HepG2 (cell line): ENCODE data around the gene AKR1B15. TPM values are rescaled to one million over a fixed set of nuclear protein-coding genes. Genes with fewer than 3 reads are reported as not detected.
"Not testable (repeated sequence)": the region's sequence is repeated elsewhere in the genome, so short reads cannot be mapped to it uniquely, and the experiment has no call there.

Experiments used
- ATAC-seq: fragments of 200-7000 bp; cut with Tn5 transposase; 3 replicates; pipeline ENCODE4 v1.9.1; 2020; ENCODE audit warnings: mild to moderate bottlenecking, moderate library complexity
- BruUV-seq: library from RNA; stranded (reverse); fragments of 400-500 nt; replicated peaks from 2 replicates; lab custom pipeline; 2021; lab: Mats Ljungman, UMichigan
- CTCF ChIA-PET: fragments of 300-600 bp; formaldehyde crosslinking; extraction: SDS; loops from one replicate; lab custom pipeline; 2021; ENCODE audit warnings: low total read pairs, inconsistent platforms, low intra/inter-chr PET ratio; lab: Yijun Ruan, JAX
- POLR2A ChIA-PET: fragments of 350-600 bp; sonication (Branson Sonifier 250); formaldehyde crosslinking; loops from one replicate; lab custom pipeline; 2020; ENCODE audit warnings: antibody characterized with exemption, inconsistent platforms; lab: Yijun Ruan, JAX
- DNase-seq: peaks from one replicate; pipeline ENCODE4 v3.0.0-alpha.2; 2015; ENCODE audit warnings: low spot score
- FAIRE-seq: peaks from 3 replicates; lab custom pipeline; 2011; peaks lifted over from hg19 to GRCh38; lab: Jason Lieb, UNC
- H2AFZ ChIP-seq: one replicate; pipeline ENCODE4 v1.6.1; 2011; ENCODE audit warnings: low read length, inconsistent platforms
- H3K27ac ChIP-seq: fragments of 300-600 bp; 3 replicates; pipeline ENCODE4 v1.8.0; 2011; ENCODE audit warnings: mixed run types, mild to moderate bottlenecking, mixed read lengths, low read length, inconsistent platforms; ENCODE audit not compliant: insufficient read depth; ENCODE audit errors: extremely low read length
- H3K27me3 ChIP-seq, 2 experiments: fragments of 200-600 bp in 1 of 2; 2 replicates in 1 of 2; 3 replicates in 1 of 2; pipeline versions ENCODE4 v1.6.0 to v1.8.0; 2011; ENCODE audit warnings: low read length in 2 of 2, mild to moderate bottlenecking in 2 of 2, moderate library complexity in 2 of 2, inconsistent platforms in 1 of 2; ENCODE audit not compliant: insufficient read depth in 2 of 2, control insufficient read depth in 1 of 2
- H3K36me3 ChIP-seq, 2 experiments: fragments of 200-600 bp in 1 of 2; replicated peaks in 1 of 2; 2 replicates in 1 of 2; 3 replicates in 1 of 2; pipeline versions ENCODE4 v1.5.1 to v1.8.0; 2011; ENCODE audit warnings: low read length in 2 of 2, inconsistent platforms in 1 of 2; ENCODE audit not compliant: insufficient read depth in 2 of 2, control insufficient read depth in 1 of 2
- H3K4me1 ChIP-seq: 2 replicates; pipeline ENCODE4 v1.5.1; 2012; ENCODE audit warnings: low read length, inconsistent platforms; ENCODE audit not compliant: insufficient read depth
- H3K4me2 ChIP-seq: 2 replicates; pipeline ENCODE4 v1.6.0; 2011; ENCODE audit warnings: low read depth, low read length, inconsistent platforms
- H3K4me3 ChIP-seq, 3 experiments: fragments of 200-600 bp in 1 of 3; sonication (generic), shearing (Covaris generic) in 1 of 3; replicated peaks in 1 of 3; 2 replicates each; pipeline ENCODE4 v1.5.1; 2011 to 2016; ENCODE audit warnings: low read length in 3 of 3, inconsistent platforms in 2 of 3, low read depth in 2 of 3, mild to moderate bottlenecking in 2 of 3, control low read depth in 1 of 3, mixed read lengths in 1 of 3; ENCODE audit not compliant: insufficient read depth in 1 of 3
- H3K79me2 ChIP-seq: one replicate; pipeline ENCODE4 v1.6.1; 2011; ENCODE audit warnings: low read length, inconsistent platforms; ENCODE audit not compliant: insufficient read depth
- H3K9ac ChIP-seq: 2 replicates; pipeline ENCODE4 v1.6.0; 2011; ENCODE audit warnings: mild to moderate bottlenecking, low read depth, low read length, inconsistent platforms; ENCODE audit not compliant: insufficient read depth
- H3K9me3 ChIP-seq: 2 replicates; pipeline ENCODE4 v1.5.1; 2012; ENCODE audit warnings: mild to moderate bottlenecking, low read length
- H4K20me1 ChIP-seq: 2 replicates; pipeline ENCODE4 v1.6.0; 2011; ENCODE audit warnings: inconsistent platforms, mild to moderate bottlenecking, low read length, moderate library complexity; ENCODE audit not compliant: insufficient read depth
- ARID2 ChIP-seq: sonication (generic); formaldehyde crosslinking; IDR thresholded peaks from 2 replicates; pipeline ENCODE4 v1.8.1; 2022; ENCODE audit warnings: mild to moderate bottlenecking, missing genetic modification reagents, borderline replicate concordance
- CC2D1A ChIP-seq: sonication (generic); formaldehyde crosslinking; IDR thresholded peaks from 2 replicates; pipeline ENCODE4 v1.8.1; 2023; ENCODE audit warnings: mild to moderate bottlenecking, missing genetic modification reagents
- FOXJ3 ChIP-seq: sonication (generic); formaldehyde crosslinking; IDR thresholded peaks from 2 replicates; pipeline ENCODE4 v1.4.0; 2020; ENCODE audit warnings: missing genetic modification reagents, mild to moderate bottlenecking, borderline replicate concordance
- FOXM1 ChIP-seq: sonication (generic); formaldehyde crosslinking; IDR thresholded peaks from 2 replicates; pipeline ENCODE4 v1.5.0; 2020; ENCODE audit warnings: missing genetic modification reagents
- HMGA1 ChIP-seq: sonication (generic); formaldehyde crosslinking; conservative IDR thresholded peaks from 2 replicates; pipeline ENCODE4 v1.4.0; 2020; ENCODE audit warnings: missing genetic modification reagents
- REXO4 ChIP-seq: sonication (generic); formaldehyde crosslinking; IDR thresholded peaks from 2 replicates; pipeline ENCODE4 v1.8.0; 2022; ENCODE audit warnings: missing genetic modification reagents, mild to moderate bottlenecking, borderline replicate concordance
- SCMH1 ChIP-seq: sonication (generic); formaldehyde crosslinking; IDR thresholded peaks from 2 replicates; pipeline ENCODE4 v1.9.0; 2021; ENCODE audit warnings: missing genetic modification reagents, mild to moderate bottlenecking, borderline replicate concordance
- STAG1 ChIP-seq: sonication (generic); formaldehyde crosslinking; IDR thresholded peaks from 2 replicates; pipeline ENCODE4 v1.4.0; 2020; ENCODE audit warnings: missing genetic modification reagents
- THAP7 ChIP-seq: sonication (generic); formaldehyde crosslinking; IDR thresholded peaks from 2 replicates; pipeline ENCODE4 v1.8.1; 2023; ENCODE audit warnings: mild to moderate bottlenecking, missing genetic modification reagents
- TIGD3 ChIP-seq: sonication (generic); formaldehyde crosslinking; IDR thresholded peaks from 2 replicates; pipeline ENCODE4 v1.5.1; 2020; ENCODE audit warnings: mild to moderate bottlenecking, missing genetic modification reagents, borderline replicate concordance
- ZNF124 ChIP-seq: sonication (generic); formaldehyde crosslinking; IDR thresholded peaks from 2 replicates; pipeline ENCODE4 v1.4.0; 2020; ENCODE audit warnings: missing genetic modification reagents
- ZNF207 ChIP-seq: fragments of 450-650 bp; IDR thresholded peaks from 2 replicates; pipeline ENCODE4 v1.6.1; 2016; ENCODE audit warnings: antibody characterized with exemption, borderline replicate concordance
- ZNF296 ChIP-seq: sonication (generic); formaldehyde crosslinking; conservative IDR thresholded peaks from 2 replicates; pipeline ENCODE4 v1.5.0; 2020; ENCODE audit warnings: mild to moderate bottlenecking, missing genetic modification reagents
- ZNF430 ChIP-seq: sonication (generic); formaldehyde crosslinking; IDR thresholded peaks from 2 replicates; pipeline ENCODE4 v1.9.0; 2021; ENCODE audit warnings: mild to moderate bottlenecking, missing genetic modification reagents
- ZNF431 ChIP-seq: sonication (generic); formaldehyde crosslinking; IDR thresholded peaks from 2 replicates; pipeline ENCODE4 v1.9.0; 2022; ENCODE audit warnings: missing genetic modification reagents, low read depth, mild to moderate bottlenecking, borderline replicate concordance
- WGBS: methylation state at CpG from one replicate; pipeline ENCODE4 v1.1.6; 2017; ENCODE audit warnings: low lambda C conversion rate; 5-methylcytosine and 5-hydroxymethylcytosine counted together
- in situ Hi-C: cut with HindIII; loops from 2 replicates; pipeline ENCODE4 v1.10.0; 2017; ENCODE audit warnings: low pct_unique_long_range_greater_than_20kb; ENCODE audit not compliant: extremely low pct_ligation_motif_present
- intact Hi-C: fragments of 100-400 bp; cut with micrococcal nuclease; formaldehyde crosslinking; loops from one replicate; pipeline ENCODE4 v1.10.0; 2022; ENCODE audit not compliant: unreplicated experiment
- polyA plus RNA-seq, 8 experiments: library from polyadenylated mRNA; depleted of rRNA in 3 of 8; stranded (reverse) in 7 of 8; unstranded in 1 of 8; fragments of >200 nt; fragmentation: Illumina TruSeq in 4 of 8; extraction: Trizol in 4 of 8; gene quantifications; 2 replicates each; pipeline versions ENCODE4 v1.2.1 to v1.2.3, GENCODE V29; 2011 to 2016; ENCODE audit warnings: low read depth in 4 of 8, missing spikeins in 1 of 8, mixed read lengths in 1 of 8; ENCODE audit not compliant: insufficient read depth in 1 of 8
- total RNA-seq, 5 experiments: library from RNA; depleted of rRNA; stranded (reverse); fragments of >200 nt; fragmentation: Illumina TruSeq; extraction: Trizol; gene quantifications; 2 replicates each; pipeline ENCODE4 v1.2.3, GENCODE V29; 2016; ENCODE audit warnings: low read depth in 1 of 5
- TF ChIP-seq, protein P1 (sequence below): sonication (generic); formaldehyde crosslinking; IDR thresholded peaks from 2 replicates; pipeline ENCODE4 v1.8.1; 2022; ENCODE audit warnings: low read depth, mild to moderate bottlenecking, missing genetic modification reagents
- TF ChIP-seq, protein P2 (sequence below): sonication (generic); formaldehyde crosslinking; IDR thresholded peaks from 2 replicates; pipeline ENCODE4 v1.5.0; 2020; ENCODE audit warnings: mild to moderate bottlenecking, low read depth, missing genetic modification reagents, borderline replicate concordance

AKR1B15 gene
- total and polyA plus RNA-seq, 2 of the 13 experiments (the other 11 are each of a cell fraction or from before 2014, with no cell fraction given) = 0.77 TPM; not detected in 1

- TF ChIP-seq, protein P1, sequence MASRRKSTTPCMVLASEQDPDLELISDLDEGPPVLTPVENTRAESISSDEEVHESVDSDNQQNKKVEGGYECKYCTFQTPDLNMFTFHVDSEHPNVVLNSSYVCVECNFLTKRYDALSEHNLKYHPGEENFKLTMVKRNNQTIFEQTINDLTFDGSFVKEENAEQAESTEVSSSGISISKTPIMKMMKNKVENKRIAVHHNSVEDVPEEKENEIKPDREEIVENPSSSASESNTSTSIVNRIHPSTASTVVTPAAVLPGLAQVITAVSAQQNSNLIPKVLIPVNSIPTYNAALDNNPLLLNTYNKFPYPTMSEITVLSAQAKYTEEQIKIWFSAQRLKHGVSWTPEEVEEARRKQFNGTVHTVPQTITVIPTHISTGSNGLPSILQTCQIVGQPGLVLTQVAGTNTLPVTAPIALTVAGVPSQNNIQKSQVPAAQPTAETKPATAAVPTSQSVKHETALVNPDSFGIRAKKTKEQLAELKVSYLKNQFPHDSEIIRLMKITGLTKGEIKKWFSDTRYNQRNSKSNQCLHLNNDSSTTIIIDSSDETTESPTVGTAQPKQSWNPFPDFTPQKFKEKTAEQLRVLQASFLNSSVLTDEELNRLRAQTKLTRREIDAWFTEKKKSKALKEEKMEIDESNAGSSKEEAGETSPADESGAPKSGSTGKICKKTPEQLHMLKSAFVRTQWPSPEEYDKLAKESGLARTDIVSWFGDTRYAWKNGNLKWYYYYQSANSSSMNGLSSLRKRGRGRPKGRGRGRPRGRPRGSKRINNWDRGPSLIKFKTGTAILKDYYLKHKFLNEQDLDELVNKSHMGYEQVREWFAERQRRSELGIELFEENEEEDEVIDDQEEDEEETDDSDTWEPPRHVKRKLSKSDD (CRISPR knock-in tag) = no peak
- no peak for TF ChIP-seq SCMH1 (CRISPR knock-in tag)
- no peak for TF ChIP-seq ZNF430 (CRISPR knock-in tag)
- TF ChIP-seq TIGD3 = no peak
Observed at GRCh38 chr7:134535272-134535918, 13.5 kb upstream of the AKR1B15 start (continued).

DNA sequence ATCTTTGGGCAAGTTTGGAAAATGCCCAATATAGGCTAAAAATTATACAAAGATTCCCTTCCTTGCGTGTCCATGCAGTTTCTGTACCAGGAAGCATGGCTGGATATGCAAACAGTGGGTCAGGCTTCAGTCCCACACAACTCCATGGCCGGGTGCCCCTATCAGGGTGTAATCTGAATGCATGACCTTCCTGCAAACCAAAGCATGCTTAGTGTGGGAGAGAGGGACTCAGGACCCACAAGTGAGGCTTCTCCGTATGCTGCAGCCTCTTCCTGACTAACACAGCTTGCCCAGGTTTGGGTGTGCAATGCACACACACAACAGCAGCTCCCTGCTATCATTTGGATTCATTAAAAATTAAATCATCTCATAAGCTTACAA lies 13.0 kb upstream of the AKR1B15 start:
- no TSS peak for BruUV-seq
- ATAC-seq = no peak
- in situ Hi-C loops = no loop called here

DNA sequence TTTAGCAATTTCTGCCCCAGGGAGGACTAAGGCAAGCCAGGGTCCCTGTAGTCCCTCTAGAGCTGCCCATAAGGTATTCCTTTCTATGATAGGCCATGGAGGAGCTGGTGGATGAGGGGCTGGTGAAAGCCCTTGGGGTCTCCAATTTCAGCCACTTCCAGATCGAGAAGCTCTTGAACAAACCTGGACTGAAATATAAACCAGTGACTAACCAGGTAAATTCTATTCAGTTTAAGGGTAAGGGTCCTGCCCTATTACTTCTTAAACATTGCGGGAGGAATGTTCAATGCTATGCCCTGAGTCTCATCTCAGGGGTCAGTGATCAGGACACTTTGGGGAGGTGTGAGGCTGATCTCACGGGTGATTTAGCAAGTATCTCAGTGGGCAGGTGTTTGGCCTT lies 12.4 kb upstream of the AKR1B15 start:
- H3K36me3 ChIP-seq, H3K79me2 ChIP-seq, POLR2A ChIA-PET, CTCF ChIA-PET, BruUV-seq, H3K9ac ChIP-seq, FAIRE-seq, H3K9me3 ChIP-seq, in situ Hi-C loops, H3K4me2 ChIP-seq, H3K27me3 ChIP-seq, ATAC-seq, H4K20me1 ChIP-seq, H2AFZ ChIP-seq, H3K4me3 ChIP-seq, H3K4me1 ChIP-seq, H3K27ac ChIP-seq, DNase-seq, intact Hi-C loops: not testable (repeated sequence)
- WGBS = 93% methylated on average over 3 of the region's 3 CpGs

More for the DNA sequence above, 13.0 kb upstream of the AKR1B15 start:
- H3K9ac ChIP-seq = no peak overlapping the region
- 81% methylated on average over 2 of the region's 3 CpGs for WGBS
- 0 out of 5 replicates have a peak, but pooled peaks cover 0 to 9% of the 10 kb centered on the region in 2 experiments for H3K36me3 ChIP-seq
- H3K79me2 ChIP-seq = no peaks in the 10 kb centered on the region
- H4K20me1 ChIP-seq = no peaks in the 10 kb centered on the region
- H3K4me2 ChIP-seq = no peak overlapping the region
- no peaks in the 10 kb centered on the region for H3K9me3 ChIP-seq
- no peak for TF ChIP-seq ZNF296
- no peak for TF ChIP-seq ZNF207
- TF ChIP-seq ZNF124 (CRISPR knock-in tag) = no peak
- no peak for TF ChIP-seq STAG1 (CRISPR knock-in tag)
- no peak for TF ChIP-seq THAP7 (CRISPR knock-in tag)
- TF ChIP-seq, protein P2, sequence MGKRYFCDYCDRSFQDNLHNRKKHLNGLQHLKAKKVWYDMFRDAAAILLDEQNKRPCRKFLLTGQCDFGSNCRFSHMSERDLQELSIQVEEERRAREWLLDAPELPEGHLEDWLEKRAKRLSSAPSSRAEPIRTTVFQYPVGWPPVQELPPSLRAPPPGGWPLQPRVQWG = no peak
- no peak for TF ChIP-seq HMGA1 (CRISPR knock-in tag)
- TF ChIP-seq CC2D1A (CRISPR knock-in tag) = no peak
- no peak for TF ChIP-seq ARID2
- no peak for TF ChIP-seq FOXM1 (CRISPR knock-in tag)
- no peak for TF ChIP-seq FOXJ3 (CRISPR knock-in tag)
- TF ChIP-seq REXO4 (CRISPR knock-in tag) = no peak
- no peak for TF ChIP-seq ZNF431
- H3K4me3 ChIP-seq = no peak overlapping the region
- intact Hi-C loops = no loop called here
- ChIA-PET POLR2A (no interaction called here), CTCF (no interaction called here)
- no peak for FAIRE-seq
- DNase-seq = no peak
- H2AFZ ChIP-seq = no peak overlapping the region
- no peaks in the 10 kb centered on the region for H3K27me3 ChIP-seq
- H3K27ac ChIP-seq = no peak overlapping the region
- no peaks in the 10 kb centered on the region for H3K4me1 ChIP-seq
